ENCODE data around the gene LMNB1. TPM values are rescaled to one million over a fixed set of nuclear protein-coding genes. Genes with fewer than 3 reads are reported as not detected.

The LMNB1 gene
- total RNA-seq, 1 experiment from 2014 or later: 150 TPM

DNA sequence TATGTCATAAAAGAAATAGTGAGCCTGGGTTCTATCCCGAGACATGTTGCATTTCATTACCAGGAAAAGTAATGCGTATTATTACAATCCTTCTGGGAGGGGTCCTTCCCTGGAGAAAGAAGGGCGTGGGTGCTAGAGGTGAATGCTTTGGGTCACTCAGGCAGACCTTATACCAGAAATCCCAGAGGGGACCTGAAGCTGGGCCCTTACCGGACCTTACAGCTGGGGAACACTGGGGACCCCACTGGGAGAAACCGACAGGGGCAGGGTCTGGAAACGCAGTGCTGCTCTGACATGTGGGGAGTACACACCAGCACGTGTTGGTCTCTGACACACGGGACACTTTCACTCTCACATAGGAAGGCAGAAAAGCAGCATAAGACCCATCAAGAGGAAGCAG is 71.3 kb downstream of the LMNB1 start (continued):
- no peak for TF ChIP-seq ZNF274 (IDR thresholded peaks at IDR 0.05; ENCODE audit: low read depth, low read length)
- TF ChIP-seq, protein P1, sequence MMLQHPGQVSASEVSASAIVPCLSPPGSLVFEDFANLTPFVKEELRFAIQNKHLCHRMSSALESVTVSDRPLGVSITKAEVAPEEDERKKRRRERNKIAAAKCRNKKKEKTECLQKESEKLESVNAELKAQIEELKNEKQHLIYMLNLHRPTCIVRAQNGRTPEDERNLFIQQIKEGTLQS (IDR thresholded peaks at IDR 0.05): no peak
- no peak for TF ChIP-seq EZH2 (IDR thresholded peaks at IDR 0.05)

DNA sequence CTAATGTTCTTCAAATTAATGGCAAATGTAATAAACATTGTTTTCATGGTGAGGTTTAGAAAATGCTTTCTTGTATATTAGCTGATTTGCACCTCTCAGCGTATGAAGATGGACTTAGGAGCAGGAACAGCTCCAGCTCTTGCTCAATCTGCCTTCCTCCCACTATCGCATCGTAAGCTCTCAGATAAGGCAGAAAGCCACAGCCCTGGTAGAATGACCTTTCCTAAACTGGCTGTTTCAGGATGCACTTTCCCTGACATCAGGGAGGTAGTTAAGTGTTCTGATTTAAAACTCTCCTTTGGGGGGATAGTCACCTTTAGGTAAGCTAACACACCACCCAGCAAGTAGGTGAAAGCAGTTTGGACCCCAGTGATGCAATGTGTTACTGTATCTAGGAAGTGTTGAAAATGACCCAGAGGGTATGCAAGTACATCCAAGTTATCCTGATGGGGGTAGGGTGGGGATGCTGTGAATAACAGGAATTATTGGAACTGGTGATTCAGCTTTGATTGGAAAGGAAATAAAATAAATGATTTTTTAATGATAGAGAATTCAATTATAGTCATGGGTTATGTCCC is 72.3 kb downstream of the LMNB1 start:
- H3K27me3 ChIP-seq (ENCODE audit: insufficient read depth, low read length): no peaks in the 10 kb centered on the region
- no peaks in the 10 kb centered on the region for H4K20me1 ChIP-seq (ENCODE audit: insufficient read depth)
- H3K4me1 ChIP-seq (ENCODE audit: control insufficient read depth in 1 of 2, insufficient read depth in 2 of 2, low read length in 2 of 2): no peaks in the 10 kb centered on the region
- no peak overlapping the region for H3K9ac ChIP-seq (ENCODE audit: low read length)
- H3K4me3 ChIP-seq (replicated peaks in 1 of 2; ENCODE audit: low read depth in 1 of 2, low read length in 2 of 2): no peak overlapping the region
- H3K9me2 ChIP-seq (ENCODE audit: insufficient read depth): no peaks in the 10 kb centered on the region
- H3K36me3 ChIP-seq (ENCODE audit: control insufficient read depth in 1 of 2, insufficient read depth in 2 of 2, low read length in 2 of 2): no peaks in the 10 kb centered on the region
- ATAC-seq (no peak), DNase-seq (ENCODE audit: low read depth, low spot score) (no peak)
- H3K79me2 ChIP-seq (ENCODE audit: insufficient read depth, low read length): no peaks in the 10 kb centered on the region
- no peak overlapping the region for H3K4me2 ChIP-seq (ENCODE audit: low read length)
- intact Hi-C loops (cut with micrococcal nuclease): no loop called here
- H3K9me3 ChIP-seq (ENCODE audit: control insufficient read depth in 1 of 2, insufficient read depth in 1 of 2, low read depth in 1 of 2, low read length in 2 of 2): no peaks in the 10 kb centered on the region
- ChIA-PET CTCF (no interaction called here), RAD21 (ENCODE audit: low non-redundant PET in 1 of 2, low total read pairs in 2 of 2, uncharacterized antibody in 2 of 2, unreplicated experiment in 2 of 2) (no interaction called here), POLR2A (no interaction called here)
- BruUV-seq (replicated peaks): no TSS peak
- no peak overlapping the region for H3K27ac ChIP-seq (ENCODE audit: low read depth, low read length)
- H2AFZ ChIP-seq (ENCODE audit: low read depth, low read length, poor library complexity, severe bottlenecking): no peak overlapping the region
- no peak for TF ChIP-seq EZH2phosphoT487 (IDR thresholded peaks at IDR 0.05; ENCODE audit: borderline replicate concordance)
- no peak for TF ChIP-seq EZH2 (IDR thresholded peaks at IDR 0.05)
- TF ChIP-seq, protein P2, sequence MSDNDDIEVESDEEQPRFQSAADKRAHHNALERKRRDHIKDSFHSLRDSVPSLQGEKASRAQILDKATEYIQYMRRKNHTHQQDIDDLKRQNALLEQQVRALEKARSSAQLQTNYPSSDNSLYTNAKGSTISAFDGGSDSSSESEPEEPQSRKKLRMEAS (IDR thresholded peaks at IDR 0.05): no peak
- no peak for TF ChIP-seq FOSL1 (IDR thresholded peaks at IDR 0.05; ENCODE audit: low read depth)
- TF ChIP-seq, protein P3, sequence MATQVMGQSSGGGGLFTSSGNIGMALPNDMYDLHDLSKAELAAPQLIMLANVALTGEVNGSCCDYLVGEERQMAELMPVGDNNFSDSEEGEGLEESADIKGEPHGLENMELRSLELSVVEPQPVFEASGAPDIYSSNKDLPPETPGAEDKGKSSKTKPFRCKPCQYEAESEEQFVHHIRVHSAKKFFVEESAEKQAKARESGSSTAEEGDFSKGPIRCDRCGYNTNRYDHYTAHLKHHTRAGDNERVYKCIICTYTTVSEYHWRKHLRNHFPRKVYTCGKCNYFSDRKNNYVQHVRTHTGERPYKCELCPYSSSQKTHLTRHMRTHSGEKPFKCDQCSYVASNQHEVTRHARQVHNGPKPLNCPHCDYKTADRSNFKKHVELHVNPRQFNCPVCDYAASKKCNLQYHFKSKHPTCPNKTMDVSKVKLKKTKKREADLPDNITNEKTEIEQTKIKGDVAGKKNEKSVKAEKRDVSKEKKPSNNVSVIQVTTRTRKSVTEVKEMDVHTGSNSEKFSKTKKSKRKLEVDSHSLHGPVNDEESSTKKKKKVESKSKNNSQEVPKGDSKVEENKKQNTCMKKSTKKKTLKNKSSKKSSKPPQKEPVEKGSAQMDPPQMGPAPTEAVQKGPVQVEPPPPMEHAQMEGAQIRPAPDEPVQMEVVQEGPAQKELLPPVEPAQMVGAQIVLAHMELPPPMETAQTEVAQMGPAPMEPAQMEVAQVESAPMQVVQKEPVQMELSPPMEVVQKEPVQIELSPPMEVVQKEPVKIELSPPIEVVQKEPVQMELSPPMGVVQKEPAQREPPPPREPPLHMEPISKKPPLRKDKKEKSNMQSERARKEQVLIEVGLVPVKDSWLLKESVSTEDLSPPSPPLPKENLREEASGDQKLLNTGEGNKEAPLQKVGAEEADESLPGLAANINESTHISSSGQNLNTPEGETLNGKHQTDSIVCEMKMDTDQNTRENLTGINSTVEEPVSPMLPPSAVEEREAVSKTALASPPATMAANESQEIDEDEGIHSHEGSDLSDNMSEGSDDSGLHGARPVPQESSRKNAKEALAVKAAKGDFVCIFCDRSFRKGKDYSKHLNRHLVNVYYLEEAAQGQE (IDR thresholded peaks at IDR 0.05; ENCODE audit: low read depth): no peak
- TF ChIP-seq, protein P4, sequence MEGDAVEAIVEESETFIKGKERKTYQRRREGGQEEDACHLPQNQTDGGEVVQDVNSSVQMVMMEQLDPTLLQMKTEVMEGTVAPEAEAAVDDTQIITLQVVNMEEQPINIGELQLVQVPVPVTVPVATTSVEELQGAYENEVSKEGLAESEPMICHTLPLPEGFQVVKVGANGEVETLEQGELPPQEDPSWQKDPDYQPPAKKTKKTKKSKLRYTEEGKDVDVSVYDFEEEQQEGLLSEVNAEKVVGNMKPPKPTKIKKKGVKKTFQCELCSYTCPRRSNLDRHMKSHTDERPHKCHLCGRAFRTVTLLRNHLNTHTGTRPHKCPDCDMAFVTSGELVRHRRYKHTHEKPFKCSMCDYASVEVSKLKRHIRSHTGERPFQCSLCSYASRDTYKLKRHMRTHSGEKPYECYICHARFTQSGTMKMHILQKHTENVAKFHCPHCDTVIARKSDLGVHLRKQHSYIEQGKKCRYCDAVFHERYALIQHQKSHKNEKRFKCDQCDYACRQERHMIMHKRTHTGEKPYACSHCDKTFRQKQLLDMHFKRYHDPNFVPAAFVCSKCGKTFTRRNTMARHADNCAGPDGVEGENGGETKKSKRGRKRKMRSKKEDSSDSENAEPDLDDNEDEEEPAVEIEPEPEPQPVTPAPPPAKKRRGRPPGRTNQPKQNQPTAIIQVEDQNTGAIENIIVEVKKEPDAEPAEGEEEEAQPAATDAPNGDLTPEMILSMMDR (IDR thresholded peaks at IDR 0.05 in 2 of 3, conservative IDR thresholded peaks at IDR 0.05 in 1 of 3; ENCODE audit: borderline replicate concordance in 1 of 3, insufficient read depth in 1 of 3, low read depth in 2 of 3, low read length in 2 of 3): no peak
- TF ChIP-seq, protein P1 (IDR thresholded peaks at IDR 0.05): no peak
